NCI-H2029 (cell line): ENCODE measurements around the gene NEK9.
"Not testable (repeated sequence)": the region's sequence is repeated elsewhere in the genome, so short reads cannot be mapped to it uniquely, and the experiment has no call there.

ENCODE experiments used
- DNase-seq: peaks from one replicate; lab custom pipeline; 2025; lab: John Stamatoyannopoulos, UW

NEK9 gene

DNA sequence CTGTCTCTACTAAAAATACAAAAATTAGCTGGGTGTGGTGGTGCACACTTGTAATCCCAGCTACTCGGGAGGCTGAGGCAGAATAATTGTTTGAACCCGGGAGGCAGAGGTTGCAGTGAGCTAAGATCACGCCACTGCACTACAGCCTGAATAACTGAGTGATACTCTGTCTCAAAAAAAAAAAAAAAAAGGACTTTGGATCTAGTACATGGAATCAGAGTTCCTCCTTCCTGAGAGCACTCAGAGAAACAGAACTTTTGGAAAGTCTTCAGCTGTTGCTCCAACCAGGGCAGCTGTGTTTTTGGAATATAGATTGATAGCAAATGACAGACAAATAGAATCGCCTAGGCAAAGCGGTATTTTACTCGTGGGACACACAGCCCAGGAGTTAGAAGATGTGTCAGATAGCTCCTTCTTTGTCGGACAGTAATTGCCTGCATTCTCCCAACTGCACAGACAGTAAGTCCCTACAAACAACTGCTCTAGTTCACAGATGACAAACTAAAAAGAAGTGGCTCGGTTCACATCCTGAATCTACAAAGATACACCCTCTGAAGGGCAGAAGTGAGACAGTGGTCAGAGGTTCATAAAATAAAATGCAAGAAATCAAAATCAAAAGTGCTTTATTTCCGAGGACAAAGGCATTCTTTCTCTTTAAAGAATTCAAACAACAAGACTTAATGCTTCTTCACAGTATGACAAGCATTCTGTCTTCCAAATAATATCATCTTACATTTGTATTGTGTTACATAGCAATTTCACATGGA lies 17.1 kb upstream of the NEK9 start:
- DNase-seq = no peak

DNA sequence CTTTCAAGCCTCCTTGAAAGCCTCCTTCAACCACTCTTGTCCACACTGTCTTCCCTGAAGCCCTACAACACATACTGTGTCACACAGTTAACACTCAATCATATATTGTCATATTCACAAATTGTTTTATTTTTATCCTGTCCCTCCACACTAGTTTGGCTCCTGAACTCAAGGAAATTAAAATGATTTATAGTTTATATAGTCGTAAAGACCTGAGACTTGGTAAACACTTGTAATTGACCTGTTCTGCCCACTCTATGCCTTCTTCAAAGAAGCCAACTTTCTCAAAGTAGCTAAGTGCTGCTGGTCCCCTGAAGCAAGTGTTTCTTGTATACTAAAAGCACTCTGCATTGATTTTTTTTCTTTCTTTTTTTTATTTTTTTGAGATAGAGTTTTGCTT lies 15.6 kb upstream of the NEK9 start:
- no peak for DNase-seq

- no peak for DNase-seq
Observed at GRCh38 chr14:75141967-75142366, 15.1 kb upstream of the NEK9 start.

GRCh38 chr14:75141062-75141461 lies 14.2 kb upstream of the NEK9 start:
- DNase-seq = no peak

GRCh38 chr14:75140620-75141019 lies 13.8 kb upstream of the NEK9 start:
- no peak for DNase-seq

DNA sequence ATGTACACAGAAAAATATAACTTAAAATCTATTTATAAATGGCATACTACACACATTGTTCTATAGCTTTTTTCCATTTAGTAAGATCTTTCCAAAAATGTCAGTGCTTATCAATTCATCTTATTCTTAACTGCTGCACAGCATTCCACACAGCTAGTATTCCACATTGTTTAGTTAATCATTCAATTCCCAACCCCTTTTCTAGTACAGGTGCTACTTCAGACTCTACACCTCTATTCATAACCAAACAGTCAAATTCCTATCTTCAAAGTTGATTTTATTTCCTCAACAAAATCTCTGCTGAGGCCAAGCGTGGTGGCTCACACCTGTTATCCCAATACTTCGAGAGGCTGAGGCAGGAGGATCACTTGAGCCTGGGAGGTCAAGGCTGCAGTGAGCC lies 12.3 kb upstream of the NEK9 start:
- no peak for DNase-seq

- DNase-seq = no peak
Observed at GRCh38 chr14:75138492-75138891, 11.6 kb upstream of the NEK9 start.

DNA sequence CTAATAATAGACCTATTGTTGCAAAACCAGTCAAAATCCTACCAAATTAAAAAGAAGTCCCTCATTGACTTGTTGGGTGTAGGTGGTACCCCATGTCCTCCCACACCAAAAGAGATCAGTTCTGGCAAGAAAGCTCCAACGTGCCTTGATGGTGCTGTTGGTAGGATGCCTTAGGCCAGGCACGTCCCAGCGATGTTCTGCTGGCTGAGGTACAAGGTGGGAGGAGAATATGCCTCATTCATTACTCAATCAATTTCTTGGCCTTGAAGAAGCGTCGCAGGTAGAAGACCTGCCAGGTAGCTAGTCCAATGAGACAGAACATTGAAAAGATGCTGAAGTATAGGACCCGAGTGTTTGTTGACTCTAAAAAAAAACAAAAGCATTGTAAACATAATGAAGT lies 7.8 kb upstream of the NEK9 start:
- no peak for DNase-seq

GRCh38 chr14:75133597-75133996 lies 6.7 kb upstream of the NEK9 start:
- no peak for DNase-seq

GRCh38 chr14:75132382-75133086 lies 5.7 kb upstream of the NEK9 start:
- DNase-seq = no peak

DNA sequence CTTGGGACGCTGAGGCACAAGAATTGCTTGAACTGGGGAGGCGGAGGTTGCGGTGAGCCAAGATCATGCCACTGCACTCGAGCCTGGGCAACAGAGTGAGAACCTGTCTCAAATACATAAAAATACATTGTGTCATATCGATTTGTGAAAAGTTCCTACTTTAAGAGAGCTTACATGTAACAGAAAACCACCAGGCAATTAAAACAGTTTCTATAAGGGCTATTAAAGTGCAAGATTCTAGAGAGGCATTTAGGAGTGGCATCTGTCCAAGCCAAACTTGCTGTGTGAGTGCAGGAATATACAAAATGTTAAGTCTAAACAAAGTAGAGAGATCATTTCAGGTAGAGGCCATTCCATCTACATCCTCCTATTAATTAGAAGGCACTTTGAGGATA lies 1.7 kb upstream of the NEK9 start:
- no peak for DNase-seq

GRCh38 chr14:75127903-75128595 lies 1.2 kb upstream of the NEK9 start:
- DNase-seq = no peak

GRCh38 chr14:75127474-75127820 lies 599 bp upstream of the NEK9 start:
- DNase-seq = not testable (repeated sequence)

GRCh38 chr14:75126121-75126544 lies 715 bp downstream of the NEK9 start:
- DNase-seq = no peak

- no peak for DNase-seq
Observed at GRCh38 chr14:75125617-75126016, 1.2 kb downstream of the NEK9 start.

- DNase-seq = no peak
Observed at GRCh38 chr14:75123991-75124390, 2.9 kb downstream of the NEK9 start.

DNA sequence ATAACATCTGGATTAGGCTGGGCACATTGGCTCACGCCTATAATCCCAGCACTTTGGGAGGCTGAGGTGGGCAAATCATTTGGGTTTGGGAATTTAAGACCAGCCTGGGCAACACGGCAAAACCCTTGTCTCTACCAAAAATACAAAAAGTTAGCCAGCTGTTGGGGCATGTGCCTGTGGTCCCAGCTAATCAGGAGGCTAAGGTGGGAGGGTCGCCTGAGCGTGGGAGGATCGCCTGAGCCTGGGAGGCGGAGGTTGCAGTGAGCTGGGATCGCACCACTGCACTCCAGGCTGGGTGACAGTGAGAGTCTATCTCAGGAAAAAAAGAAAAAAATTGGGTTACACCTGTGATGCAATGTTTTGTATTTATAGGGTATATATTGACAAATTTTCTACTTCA lies 5.3 kb downstream of the NEK9 start:
- DNase-seq = no peak

DNA sequence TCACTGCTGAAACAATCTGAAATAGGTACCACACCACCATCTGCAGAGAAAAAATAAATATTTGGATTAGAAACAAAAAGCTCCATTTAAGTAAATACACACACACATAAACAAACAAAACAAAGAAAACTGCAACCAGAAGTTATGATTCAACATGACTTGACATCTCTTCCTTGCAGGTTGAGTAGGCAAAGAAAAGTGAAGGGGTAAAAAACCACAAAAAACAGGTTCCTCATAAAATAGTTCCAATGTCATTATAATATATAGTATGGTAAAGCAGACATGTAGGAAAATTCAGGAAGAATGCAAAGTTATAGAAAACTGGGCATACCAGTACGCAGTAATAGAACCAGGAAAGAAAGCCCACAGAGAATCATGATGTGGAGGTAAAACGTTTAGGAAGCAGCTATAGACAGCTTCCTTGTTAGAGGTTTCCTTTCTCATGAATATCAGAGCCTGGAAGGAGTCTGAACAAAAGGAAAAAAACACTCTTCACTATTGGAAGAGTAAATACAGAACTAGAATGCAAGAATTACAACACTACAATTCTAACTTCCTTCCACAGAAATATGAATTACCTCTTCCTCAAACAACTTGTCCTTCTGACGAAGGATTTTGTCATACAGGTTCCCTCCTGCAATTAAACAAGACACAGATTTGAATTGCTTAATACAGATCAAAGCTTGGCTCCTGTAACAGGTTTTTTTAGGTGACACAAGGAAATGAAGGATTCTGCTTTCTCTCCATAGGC lies 6.1 kb downstream of the NEK9 start:
- DNase-seq = no peak

- DNase-seq = no peak
Observed at GRCh38 chr14:75119056-75119455, 7.8 kb downstream of the NEK9 start.

GRCh38 chr14:75113932-75114539 lies 12.8 kb downstream of the NEK9 start:
- DNase-seq = no peak

DNA sequence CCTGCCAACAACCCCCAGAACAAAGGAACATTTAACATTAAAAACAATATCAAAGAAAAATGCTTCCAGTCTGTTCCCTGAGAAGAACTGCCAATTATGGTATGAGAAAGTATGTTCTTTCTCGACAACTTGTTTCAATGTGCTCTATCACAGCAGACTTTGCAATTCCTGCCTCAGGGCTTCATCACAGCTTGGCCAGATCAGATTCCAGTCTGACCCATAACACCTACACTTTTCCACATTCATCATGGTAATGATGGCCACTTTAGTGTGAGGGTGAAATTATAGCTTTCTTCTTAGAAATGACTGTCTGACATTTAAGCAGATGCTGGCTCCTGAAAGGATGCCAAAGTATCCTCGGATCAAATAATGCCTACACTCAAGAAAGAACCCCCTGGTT lies 17.0 kb downstream of the NEK9 start:
- no peak for DNase-seq

DNA sequence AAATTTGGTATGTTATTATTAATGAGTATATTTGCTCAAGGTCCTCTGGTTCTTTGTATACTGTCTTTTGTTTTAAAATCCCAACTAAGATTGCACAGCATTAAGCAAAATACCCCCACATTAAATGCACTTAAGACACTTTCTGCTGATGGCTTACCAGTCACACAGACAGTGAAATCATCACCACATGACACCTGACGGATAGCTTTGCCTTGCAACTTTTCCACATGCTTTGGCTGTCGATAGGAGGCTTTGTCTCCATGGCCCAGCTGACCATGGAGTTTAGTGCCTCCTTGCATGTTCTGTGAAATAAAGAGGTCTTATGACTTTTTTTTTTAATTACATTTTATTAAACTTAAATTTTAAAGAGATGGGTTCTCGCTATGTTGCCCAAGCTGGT lies 19.7 kb downstream of the NEK9 start:
- no peak for DNase-seq
